ENCODE results near the gene SLC15A5.

SLC15A5 gene

DNA sequence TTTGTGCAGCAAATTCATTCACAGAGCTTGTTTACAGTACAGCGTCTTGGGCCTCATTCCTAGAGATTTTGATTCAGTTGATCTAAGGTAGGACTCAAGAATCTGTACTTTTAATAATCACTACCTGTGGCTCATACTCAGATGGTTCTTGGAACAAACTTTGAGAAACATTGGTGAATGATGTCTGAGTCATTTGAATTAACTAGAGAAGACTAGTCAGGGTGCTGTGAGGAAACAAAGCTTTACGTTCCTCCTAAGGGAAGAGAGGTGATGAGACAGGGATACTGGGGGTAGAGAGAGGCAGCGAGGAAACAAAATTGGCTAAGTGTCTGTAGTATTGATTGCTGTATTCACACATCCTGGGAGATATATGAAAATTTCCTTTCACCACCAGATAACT is 109.4 kb downstream of the SLC15A5 start:
- DNase-seq = no peak

DNA sequence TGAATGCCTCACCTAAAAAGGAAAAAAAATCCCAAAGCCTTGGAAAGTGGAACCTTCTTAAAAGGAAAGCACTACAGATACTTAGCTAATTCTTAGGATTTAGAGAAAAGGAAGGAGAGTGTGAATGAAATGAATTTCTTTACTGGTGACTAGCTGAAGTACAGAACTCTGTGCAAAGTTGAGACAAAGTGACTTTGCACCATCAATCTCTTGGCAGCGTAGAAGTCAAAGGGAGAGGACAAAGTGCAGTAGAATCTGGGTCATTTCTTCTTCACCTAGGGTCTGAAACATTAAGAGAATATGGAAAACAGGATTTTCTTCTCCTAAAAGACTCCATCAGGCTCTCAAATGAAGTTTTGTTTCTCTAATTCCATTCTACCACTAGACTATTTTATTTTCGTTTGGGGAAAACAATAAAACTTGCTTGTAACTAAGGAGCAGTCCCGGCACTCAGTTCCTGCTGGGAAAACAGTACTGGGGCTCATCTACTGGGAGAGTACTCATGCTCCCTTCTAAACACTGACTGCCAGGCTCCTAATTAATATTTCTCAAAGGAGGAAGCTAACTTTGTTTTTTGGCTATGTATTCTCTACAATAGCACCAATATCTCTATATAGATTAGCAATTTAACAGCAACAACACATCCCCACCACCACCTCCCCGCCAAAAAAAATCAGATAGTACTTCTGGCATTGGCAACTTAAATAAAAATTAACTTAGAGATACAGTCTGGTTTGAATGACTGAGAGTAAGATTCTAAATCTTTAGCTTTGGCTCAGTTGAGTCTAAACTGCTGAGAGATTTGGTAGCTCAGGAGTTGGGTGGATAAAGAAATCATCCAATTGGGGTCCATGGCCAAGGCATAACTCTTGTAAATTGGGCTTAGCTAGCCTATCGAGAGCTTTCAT is 110.7 kb downstream of the SLC15A5 start:
- no peak for DNase-seq

DNA sequence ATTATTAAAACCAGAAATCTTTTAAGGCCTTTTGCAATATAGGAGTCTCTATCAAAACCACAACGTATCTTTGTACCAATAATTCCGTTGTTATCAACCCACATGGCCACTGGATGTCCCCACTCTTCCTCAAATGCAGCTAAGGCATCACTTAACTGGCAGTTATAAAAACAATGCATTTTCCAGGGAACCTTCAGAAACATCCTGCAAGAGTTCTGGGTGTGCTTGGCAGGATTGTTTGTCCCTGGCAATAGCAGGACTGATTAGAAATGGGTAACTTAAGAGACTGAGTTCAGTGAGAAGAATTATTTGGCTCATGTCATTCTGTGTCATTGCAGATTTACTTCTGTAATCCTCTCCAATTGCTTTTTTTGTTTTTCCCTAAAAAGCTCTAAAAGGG is 112.0 kb downstream of the SLC15A5 start:
- no peak for DNase-seq

DNA sequence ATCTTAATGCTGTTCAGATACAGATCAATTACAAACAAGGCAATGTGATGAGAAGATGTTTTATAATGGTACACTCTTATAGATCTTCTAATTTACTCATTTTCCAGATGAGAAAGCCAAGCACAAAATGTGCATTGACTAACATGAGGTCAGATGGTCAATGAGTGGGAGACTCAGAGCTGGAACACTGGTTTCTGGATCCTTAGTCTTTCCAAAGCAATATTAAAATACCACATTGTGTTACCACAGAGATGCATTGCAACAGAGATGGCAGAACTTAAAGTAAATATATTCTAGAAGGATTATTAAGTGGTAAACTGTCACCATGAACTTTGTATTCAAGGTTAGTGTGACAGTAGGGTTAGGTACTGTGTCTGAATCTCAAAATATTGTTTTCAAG is 113.6 kb downstream of the SLC15A5 start:
- no peak for DNase-seq

DNA sequence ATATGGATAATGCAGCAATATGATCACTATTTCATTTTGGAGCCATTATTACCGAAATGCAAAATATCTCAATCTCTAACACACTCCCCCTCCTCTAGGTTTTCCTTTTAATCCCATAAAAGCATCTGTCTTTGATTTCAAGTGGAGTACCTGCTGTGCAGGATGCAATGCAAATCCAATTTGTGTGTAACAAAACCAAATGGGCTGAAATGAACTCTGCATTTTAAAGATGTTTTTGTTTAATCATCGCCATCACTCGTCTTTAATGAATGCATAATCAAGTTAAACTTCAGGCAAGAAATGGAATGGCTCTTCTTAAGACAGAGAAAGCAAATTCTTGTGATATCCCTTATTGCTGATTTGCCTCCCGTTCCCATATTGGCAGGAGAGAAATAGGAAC is 114.3 kb downstream of the SLC15A5 start:
- no peak for DNase-seq

DNA sequence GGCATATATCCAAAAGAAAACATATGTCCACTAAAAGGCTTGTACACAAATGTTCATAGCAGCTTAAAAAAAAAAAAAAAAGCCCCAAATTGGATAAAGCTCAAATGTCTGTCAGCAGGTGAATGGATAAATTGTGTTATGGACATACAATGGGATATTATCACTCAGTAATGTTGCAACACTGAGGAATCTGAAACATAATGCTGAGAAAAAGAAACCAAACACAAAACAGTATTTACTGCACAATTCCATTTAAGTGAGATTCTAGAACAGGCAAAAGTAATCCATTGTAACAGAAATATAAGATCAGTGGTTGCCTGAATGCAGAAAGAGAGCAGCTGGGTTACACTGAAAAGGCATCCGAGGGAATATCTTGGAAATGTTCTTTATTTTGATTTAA is 117.9 kb downstream of the SLC15A5 start:
- no peak for DNase-seq

DNA sequence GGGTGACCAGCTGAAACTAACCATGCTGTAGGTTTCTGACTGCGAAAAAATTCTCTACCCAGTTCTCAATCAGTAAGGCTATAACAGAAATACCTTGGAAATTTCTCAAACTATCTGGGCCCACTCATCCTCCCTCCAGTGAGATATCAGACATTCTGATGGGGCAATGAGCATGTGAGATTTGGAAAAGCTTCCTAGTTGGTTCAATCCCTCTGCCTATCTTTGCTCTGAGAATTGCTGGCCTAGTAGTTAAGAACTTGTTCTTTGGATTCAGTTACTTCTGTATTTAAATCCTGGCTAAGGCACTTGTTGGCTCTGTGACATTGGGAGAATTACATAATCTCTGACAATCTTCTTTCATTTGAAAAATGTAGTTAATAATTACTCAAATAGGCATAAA is 119.4 kb downstream of the SLC15A5 start:
- DNase-seq = no peak

DNA sequence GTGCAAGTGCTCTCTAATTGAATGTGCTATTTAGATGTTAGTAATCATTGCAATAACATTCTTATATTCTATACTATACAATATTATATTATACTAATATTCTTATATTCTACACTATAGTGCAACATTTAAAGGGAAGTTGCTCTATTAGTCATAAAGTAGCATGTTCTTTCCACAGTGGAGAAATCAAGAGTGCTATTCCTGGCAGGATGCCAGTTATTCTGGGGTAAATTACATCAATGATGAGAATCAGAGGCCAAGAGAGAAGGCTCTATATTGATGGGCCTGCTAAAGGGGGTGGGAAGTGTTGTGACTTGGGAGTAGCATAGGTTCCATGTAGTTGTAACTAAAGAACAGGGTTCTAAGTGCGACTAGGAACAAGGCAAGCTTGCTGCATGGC is 121.5 kb downstream of the SLC15A5 start:
- peak in 1 of 2 donors; percentile 10 for DNase-seq

DNA sequence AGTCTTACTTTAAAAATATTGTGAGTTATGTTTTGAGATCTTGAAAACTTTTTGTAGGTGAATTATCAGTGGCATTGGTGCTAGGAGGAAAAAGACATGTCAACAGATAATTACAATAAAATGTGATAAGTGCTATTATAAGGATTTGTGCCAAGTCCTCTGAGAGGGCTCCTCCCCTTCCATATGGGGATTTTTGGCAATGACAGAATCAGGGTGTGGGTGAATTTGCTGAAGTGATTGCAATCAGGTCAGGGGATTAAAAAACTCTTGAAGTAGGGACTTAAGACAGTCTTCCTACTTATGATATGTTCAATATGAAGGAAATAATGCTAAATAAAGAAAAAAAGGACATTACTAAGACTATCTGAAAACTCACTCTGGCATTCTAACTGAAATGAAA is 122.5 kb downstream of the SLC15A5 start:
- no peak for DNase-seq

DNA sequence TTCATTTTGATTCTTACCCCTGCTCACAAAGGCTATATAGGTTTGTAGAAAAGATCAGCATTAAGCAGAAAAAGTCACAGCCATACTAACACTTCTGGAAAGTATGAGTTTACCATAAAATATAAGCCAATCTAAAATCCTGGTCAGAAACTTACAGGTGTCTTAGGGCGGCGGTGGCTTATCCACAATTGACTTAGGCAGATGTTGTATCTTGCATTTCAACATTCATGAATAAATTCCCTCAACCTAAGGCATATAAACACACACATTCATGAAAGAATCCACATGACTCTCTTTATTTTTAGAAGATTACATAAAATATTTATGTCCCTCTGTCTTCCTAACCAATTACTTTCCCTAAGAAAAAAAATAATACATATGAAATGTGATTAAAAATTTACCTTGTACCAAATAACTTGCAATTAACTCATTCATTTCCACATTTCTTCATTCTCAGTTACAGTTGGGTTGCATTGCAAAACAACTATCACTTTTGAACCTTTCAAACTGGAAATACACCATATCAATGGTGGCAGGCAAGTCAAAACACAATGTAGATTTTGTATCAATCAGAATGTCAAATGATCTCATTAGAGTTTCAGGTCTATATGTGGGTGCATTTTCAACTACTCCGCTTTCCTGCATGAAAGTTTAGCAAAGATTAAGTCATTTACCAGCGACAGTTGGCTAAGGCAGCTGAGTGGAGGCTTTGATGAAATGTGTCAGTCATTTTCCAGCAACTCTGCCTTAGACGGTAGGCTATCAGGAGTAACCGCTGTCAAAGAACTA is 124.4 kb downstream of the SLC15A5 start:
- no peak for DNase-seq

DNA sequence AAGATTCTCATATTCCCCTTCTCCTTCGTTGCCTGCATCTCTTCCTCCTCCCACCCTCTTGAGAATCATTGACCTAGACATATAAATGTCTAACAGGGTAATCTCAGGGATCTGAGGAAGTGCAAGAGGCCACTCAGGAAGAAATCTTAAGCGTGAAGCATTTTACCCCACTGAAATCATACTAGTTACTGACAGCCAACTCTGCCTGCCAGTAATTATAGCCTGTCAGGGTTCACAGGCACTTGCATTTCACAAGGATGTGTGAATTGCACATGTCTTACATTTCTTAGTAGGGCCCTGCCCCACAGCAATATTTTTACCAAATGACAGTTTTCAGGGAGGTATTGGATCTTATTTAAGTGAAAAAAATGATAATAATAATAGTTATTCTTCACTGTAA is 127.2 kb downstream of the SLC15A5 start:
- DNase-seq = no peak

DNA sequence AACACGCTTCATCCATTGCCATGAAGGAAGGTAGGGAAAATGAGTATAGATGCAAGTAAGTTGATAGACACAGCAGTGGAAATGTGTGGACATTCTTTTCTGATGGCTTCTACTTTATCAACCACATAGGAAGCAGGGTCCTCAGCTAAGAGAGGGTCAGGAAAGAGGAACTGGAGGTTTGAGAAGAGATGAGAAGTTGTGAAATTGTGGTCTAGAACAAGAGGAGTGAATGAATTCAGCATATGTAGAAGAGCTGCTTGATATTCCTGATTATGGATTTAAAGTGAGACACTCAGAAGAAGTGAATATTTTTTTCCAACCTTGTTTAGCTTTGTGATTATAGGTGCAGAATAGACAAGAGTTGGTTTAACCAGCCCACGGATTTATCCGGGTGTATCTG is 128.5 kb downstream of the SLC15A5 start:
- DNase-seq = no peak
